RWPE1 (cell line): ENCODE measurements around the gene ZFC3H1.

Experiments
- CTCF ChIA-PET: fragments of 350-600 bp; sonication (Branson Sonifier 250); formaldehyde crosslinking; extraction: SDS; loops from one replicate; lab custom pipeline; 2021; lab: Yijun Ruan, JAX
- POLR2A ChIA-PET: fragments of 400-600 bp; formaldehyde crosslinking; extraction: SDS; loops from one replicate; lab custom pipeline; 2020; ENCODE audit warnings: antibody characterized with exemption; ENCODE audit not compliant: low non-redundant PET; lab: Yijun Ruan, JAX
- DNase-seq: peaks from one replicate; pipeline ENCODE4 v3.0.0; 2012; ENCODE audit warnings: low spot score
- H3K27ac ChIP-seq: fragments of 450-650 bp; 2 replicates; pipeline ENCODE4 v1.5.1; 2017
- CTCF ChIP-seq: fragments of 450-650 bp; conservative IDR thresholded peaks from 2 replicates; pipeline ENCODE4 v1.5.1; 2017; ENCODE audit warnings: low read depth, mild to moderate bottlenecking

The ZFC3H1 gene

GRCh38 chr12:71592841-71593240, 70.8 kb downstream of the ZFC3H1 start:
- POLR2A ChIA-PET = no interaction called here
- CTCF ChIA-PET = no interaction called here
- no peak overlapping the region for H3K27ac ChIP-seq
- TF ChIP-seq CTCF = no peak
- DNase-seq = no peak

- no peak overlapping the region for H3K27ac ChIP-seq
- ChIA-PET CTCF (no interaction called here), POLR2A (no interaction called here)
- no peak for DNase-seq
- no peak for TF ChIP-seq CTCF
Observed at GRCh38 chr12:71591601-71592000, 72.0 kb downstream of the ZFC3H1 start.

GRCh38 chr12:71589478-71589881, 74.2 kb downstream of the ZFC3H1 start:
- no peak overlapping the region for H3K27ac ChIP-seq
- POLR2A ChIA-PET = no interaction called here
- no peak for TF ChIP-seq CTCF
- DNase-seq = no peak
- CTCF ChIA-PET = no interaction called here

DNA sequence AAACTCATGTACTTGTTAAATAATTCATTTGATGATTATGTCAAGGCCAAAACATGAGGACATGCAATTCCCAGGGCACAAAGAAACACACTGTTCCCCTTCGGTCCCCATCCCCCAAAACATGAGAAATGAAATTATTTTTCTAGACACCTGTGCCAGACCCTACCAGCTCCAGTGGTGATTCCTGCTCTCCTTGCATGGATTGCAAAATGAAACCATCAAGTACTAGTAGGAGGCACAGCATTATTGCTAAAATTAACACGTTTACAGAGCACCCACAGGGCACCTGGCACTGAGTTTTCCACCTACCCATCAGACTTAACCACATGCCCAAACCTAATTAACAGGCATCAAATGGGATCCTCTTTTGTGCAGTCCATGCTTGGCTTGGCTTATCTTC, 76.6 kb downstream of the ZFC3H1 start:
- TF ChIP-seq CTCF = no peak
- no peak for DNase-seq
- no peak overlapping the region for H3K27ac ChIP-seq
- ChIA-PET CTCF (no interaction called here), POLR2A (no interaction called here)

DNA sequence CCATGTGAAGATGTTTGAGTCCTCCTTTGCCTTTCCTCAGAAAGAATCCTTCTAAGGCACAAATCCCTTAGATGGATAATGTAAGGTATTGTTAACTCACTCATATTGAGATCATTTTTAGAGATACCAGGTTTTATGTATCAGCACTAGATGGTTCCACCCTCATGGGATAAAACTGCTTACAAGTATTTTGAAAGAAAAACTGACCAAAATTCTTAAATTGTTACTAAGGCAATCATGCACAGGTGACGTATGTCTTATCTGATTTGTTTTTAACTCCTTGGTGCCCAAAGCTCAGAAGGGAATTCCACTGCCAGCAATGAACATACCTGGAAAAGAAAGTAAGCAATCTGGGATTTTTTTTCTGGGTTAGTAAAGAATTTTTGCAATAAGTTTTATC, 78.4 kb downstream of the ZFC3H1 start:
- no peak for TF ChIP-seq CTCF
- no peak overlapping the region for H3K27ac ChIP-seq
- CTCF ChIA-PET = interaction anchor here (1.1 kb wide), 1 partner anchor 52 kb away, joined by 4 read pairs; no protein-coding TSS in a partner anchor
- POLR2A ChIA-PET = no interaction called here
- DNase-seq = no peak

GRCh38 chr12:71584356-71584755, 79.3 kb downstream of the ZFC3H1 start:
- POLR2A ChIA-PET = no interaction called here
- no peak for TF ChIP-seq CTCF
- H3K27ac ChIP-seq = no peak overlapping the region
- no peak for DNase-seq
- CTCF ChIA-PET = interaction anchor here (1.1 kb wide), 1 partner anchor 53 kb away, joined by 4 read pairs; no protein-coding TSS in a partner anchor

DNA sequence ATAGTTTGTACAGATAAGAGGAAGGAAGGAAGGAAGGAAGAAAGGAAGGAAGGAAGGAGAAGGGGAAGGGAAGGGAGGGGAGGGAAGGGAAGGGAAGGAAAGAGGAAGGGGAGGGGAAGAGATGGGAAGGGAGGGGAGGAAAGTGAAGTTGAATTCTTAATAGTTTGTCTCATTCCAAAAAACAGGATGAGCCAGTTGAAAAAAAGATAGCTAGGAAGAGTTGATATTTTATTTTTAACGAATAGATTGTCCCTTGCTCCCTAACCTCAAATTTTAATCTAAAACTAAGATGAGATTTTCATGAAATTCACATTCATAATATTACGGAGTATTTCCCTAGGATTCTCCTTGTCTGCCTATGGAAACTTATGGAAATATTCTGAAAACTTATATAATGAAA, 80.7 kb downstream of the ZFC3H1 start:
- DNase-seq = no peak
- ChIA-PET POLR2A (no interaction called here), CTCF (no interaction called here)
- no peak for TF ChIP-seq CTCF
- no peak overlapping the region for H3K27ac ChIP-seq
